ENCODE data around the gene RALGDS. TPM values are rescaled to one million over a fixed set of nuclear protein-coding genes. Genes with fewer than 3 reads are reported as not detected.

RALGDS gene
- total and polyA plus RNA-seq, 11 donors = 17.8 to 70.1 (median 25.8) TPM

GRCh38 chr9:133143639-133144141, 22.6 kb upstream of the RALGDS start:
- peak overlapping the region in 10 of 12 donors; percentile 2 to 79 (median 28) for H3K27ac ChIP-seq
- WGBS, 4 donors = 86 to 94% (median 90%) methylated on average over 9 to 13 of the region's 13 CpGs
- H3K9me3 ChIP-seq = no peaks in the 10 kb centered on the region
- no peaks in the 10 kb centered on the region for H3K36me3 ChIP-seq
- peak in 1 of 5 donors; percentile 56 for DNase-seq
- H3K4me1 ChIP-seq = peaks cover 7 to 78% (median 53%) of the 10 kb centered on the region in 12 donors
- peak overlapping the region in 9 of 12 donors; percentile 30 to 56 (median 44) for H3K4me3 ChIP-seq
- no peak for ATAC-seq
- no peak for TF ChIP-seq CTCF (IDR thresholded peaks at IDR 0.05)
- no peak for TF ChIP-seq POLR2A (IDR thresholded peaks at IDR 0.05)
- intact Hi-C loops (cut with DNase I) = loop anchor here in 8 of 10 donors (1.0 to 10.0 kb wide), 6 partner anchors 40 to 111 kb away; partner anchors contain the start of gene GTF3C5 (in 1 of the 8)
- no peaks in the 10 kb centered on the region for H3K27me3 ChIP-seq

GRCh38 chr9:133142684-133143622, 21.9 kb upstream of the RALGDS start:
- Histone ChIP-seq H3K27me3 (no peaks in the 10 kb centered on the region), H3K9me3 (no peaks in the 10 kb centered on the region), H3K27ac (peak overlapping the region in 8 of 12 donors; percentile 15 to 91 (median 35)), H3K4me3 (no peak overlapping the region), H3K4me1 (peaks cover 7 to 78% (median 50%) of the 10 kb centered on the region in 12 donors), H3K36me3 (no peaks in the 10 kb centered on the region)
- WGBS, 4 donors = 73 to 85% (median 77%) methylated on average over 11 to 18 of the region's 18 CpGs
- no peak for TF ChIP-seq POLR2A (IDR thresholded peaks at IDR 0.05)
- TF ChIP-seq CTCF (IDR thresholded peaks at IDR 0.05) = no peak
- DNase-seq (peak in 1 of 5 donors; percentile 46), ATAC-seq (no peak)
- intact Hi-C loops (cut with DNase I) = loop anchor here in 3 of 10 donors (2.0 to 10.0 kb wide), 4 partner anchors 40 to 111 kb away; partner anchors contain the start of gene GTF3C5 (in 1 of the 3)

DNA sequence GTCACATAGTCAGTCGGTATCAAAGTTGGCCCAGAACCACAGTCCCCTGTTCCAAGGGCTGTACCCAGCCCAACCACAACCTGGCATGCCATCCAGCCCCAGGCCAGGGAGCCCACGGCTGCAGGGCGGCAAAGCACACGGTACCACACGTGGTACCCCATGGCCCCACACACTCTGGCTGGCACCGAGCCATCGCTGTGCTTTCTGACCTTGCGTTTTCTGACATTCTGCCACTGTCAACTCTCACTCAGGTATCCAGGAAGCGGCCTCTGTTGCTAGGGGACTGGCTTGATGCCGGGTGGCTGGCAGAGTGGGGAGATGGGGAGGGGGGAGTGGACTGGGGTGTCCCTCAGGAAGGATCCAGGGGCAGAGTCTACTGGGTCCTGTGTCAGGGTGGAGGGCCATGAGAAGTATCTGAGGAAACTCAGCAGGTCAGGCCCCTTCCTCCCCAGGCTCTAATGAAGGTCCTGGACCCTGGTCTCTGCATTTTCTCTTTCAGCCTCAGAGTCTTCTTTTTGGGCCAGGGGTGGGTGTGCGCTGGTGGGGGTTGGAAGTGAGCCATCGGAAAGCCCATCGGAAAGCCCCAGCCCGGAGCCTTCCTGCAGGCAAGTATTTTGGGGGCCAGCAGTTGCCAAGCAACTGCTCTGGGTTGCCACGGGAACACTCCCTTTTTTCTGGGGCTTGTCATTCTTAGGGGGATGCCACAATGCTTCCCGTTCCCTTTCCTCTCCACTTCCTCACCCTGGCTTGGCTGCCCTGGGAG, 21.0 kb upstream of the RALGDS start:
- peak in 2 of 5 donors; percentile 59 to 87 for DNase-seq
- TF ChIP-seq CTCF (IDR thresholded peaks at IDR 0.05) (no peak), POLR2A (IDR thresholded peaks at IDR 0.05) (no peak)
- H3K27me3 ChIP-seq = no peaks in the 10 kb centered on the region
- WGBS, 4 donors = 41 to 50% (median 46%) methylated on average over 15 to 16 of the region's 16 CpGs
- peak overlapping the region in 9 of 12 donors; percentile 15 to 91 (median 56) for H3K27ac ChIP-seq
- intact Hi-C loops (cut with DNase I) = loop anchor here in 3 of 10 donors (2.0 to 10.0 kb wide), 4 partner anchors 39 to 110 kb away; partner anchors contain the start of gene GTF3C5 (in 1 of the 3)
- H3K4me3 ChIP-seq = no peak overlapping the region
- no peaks in the 10 kb centered on the region for H3K36me3 ChIP-seq
- no peaks in the 10 kb centered on the region for H3K9me3 ChIP-seq
- ATAC-seq = peak; percentile 10 to 81 (median 54)
- peaks cover 4 to 78% (median 43%) of the 10 kb centered on the region in 12 donors for H3K4me1 ChIP-seq
